HG03064 (cell line): ENCODE data around the gene MROH8.
"Not testable (repeated sequence)": the region's sequence is repeated elsewhere in the genome, so short reads cannot be mapped to it uniquely, and the experiment has no call there.

Source experiments
- ATAC-seq: cut with Tn5 transposase; IDR thresholded peaks from one replicate; pipeline ENCODE4 v1.9.1; 2021; ENCODE audit warnings: low read depth; ENCODE audit not compliant: unreplicated experiment

Gene MROH8

DNA sequence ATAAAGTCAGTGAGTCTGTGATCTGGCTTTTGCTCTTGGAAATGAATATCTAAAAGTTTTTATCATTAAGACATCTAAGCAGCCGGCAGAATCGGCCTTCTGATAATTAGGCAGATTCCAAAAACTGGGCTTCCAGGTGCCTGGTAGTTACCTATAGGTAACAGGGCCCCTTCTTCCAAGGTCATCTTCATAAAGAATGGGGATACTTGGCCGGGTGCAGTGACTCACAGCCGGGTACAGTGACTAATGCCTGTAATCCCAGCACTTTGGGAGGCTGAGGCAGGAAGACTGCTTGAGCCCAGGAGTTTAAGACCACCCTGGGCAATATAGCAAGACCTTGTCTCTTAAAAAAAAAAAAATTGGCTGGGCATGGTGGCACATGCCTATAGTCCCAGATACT, 70.7 kb downstream of the MROH8 start:
- ATAC-seq, result no peak

DNA sequence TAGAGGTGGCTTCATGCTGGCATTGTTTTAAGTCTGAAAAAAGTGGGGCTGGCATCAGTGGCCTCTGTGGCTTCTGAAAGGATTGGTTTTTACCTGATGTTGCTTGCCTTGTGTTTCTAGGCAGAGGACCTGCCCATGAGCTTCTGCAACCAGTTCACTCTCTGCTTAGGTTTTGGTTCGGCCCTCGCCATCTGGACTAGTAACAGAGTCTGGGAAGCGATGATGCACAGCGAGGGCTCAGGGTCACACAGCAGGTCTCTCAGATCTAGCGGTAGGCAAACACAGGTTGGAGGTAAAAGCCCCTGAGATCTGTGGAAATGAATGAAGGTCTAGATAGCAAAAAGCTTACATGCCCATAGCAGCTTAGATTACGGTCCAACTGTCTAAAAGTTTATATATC, 76.8 kb downstream of the MROH8 start:
- no peak for ATAC-seq

DNA sequence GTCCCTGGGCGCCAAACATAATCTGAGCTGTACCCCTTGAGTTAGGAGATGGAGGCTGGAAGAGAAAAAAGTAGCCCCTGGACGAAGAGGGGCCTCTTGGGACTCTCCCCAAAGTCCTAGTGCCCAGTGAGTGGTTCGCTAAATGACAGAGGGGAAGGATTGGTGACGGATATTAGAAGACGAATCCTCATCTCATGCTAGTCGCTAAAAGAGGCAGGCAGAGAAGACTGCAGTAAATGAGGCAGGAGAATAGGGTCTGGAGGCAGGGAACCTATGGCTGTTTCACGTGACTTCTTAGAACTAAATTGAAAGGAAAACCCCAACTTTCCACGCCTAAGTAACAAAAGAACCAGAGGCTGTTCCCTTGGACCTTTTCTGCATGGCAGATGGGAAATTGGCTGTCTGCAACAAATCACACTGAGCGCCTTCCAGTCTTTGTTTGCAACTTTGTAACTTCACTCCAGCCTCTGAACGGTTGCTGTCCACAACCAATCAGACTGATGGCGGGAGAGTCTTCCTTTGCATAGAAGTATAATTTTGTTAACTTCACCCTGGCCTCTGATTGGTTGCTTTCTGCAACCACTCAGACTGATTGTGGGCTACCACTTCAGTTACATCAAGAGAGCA, 82.8 kb downstream of the MROH8 start:
- no peak for ATAC-seq

DNA sequence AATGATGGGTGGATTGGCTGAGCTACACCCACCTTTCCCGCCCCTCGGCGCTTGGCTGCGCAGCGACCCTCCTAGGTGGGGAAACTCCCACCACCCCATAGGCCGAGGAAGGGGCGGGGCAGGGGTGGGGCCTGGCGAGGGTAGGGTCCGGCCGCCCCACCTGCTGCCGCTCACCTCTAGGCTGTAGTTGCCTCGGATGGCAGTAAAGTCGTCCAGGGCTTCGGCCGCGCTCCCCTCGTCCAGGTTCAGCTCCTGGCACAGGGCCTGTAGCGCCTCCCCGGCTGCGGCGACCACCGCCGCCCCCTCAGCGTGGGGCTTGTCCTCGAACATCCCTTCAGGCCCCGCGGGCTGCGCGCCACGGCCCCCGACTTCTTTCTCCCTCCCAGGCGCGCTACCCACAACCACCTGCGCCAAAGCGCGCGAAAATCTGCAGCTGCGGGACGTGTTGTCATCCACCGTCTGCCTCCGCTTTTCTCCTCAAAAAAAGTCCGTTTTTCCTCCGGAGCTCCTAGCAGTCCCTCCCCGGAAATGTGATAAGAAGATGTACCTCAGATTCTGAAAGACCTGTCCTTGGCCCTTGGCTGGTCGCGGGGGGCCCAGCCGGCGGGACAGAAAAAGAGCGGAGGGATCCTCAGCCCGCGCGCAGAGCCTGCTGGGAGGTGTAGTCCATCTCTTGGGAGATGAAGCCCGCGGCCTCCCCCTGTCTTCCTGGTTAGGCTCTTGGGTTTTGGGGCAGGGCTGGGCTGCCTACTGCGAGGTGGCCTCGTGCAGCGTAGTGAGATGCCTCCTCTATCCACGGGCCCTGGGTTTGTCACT, 83.5 kb downstream of the MROH8 start, which contains the start of gene RBL1:
Gene RBL1 (minus strand): TSS at position 399 of the 816 bp plus-strand sequence. CDS start 69 bp downstream, at position 330.
- ATAC-seq, result peak; percentile 54

DNA sequence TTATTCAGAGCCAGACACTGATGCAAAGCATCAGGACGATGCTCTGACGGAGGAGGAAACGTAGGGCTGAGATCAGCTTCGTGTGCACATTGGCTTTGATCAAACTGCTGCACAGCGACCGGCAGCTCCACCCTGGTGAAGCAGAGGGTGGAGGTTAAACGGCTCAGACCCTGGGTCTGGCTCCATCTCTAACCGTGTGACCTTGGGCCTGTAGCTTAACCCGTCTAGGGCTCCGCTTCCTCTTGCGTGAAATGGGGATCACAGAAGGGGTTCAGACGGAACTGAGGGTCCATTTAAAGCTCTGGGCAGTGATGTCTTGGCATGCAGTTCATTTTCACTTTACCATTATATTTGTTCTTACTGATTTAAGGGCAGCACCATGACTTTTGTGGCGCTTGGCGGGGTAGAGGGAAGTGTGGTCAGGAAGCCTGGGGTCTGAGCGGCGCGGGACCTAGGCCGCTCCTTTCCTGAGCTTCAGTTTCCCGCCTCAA, 84.2 kb downstream of the MROH8 start:
- ATAC-seq, result peak; percentile 21

DNA sequence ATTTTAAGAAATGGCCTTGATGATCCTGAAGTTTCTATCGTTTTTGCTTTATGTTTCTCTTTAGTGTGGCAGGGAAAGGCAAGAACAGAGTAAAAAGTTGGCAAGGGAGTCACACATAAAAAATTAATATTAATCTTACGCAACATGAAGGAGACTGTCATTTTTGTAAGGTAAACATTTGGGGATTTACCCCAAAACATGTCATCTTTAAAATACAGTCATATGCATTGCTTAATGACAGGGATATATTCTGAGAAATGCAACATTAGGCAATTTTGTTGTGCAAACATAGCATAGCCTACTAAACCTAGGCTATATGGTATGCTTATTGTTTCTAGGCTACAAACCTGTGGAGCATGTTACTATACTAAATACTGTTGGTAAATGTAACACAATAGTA, 88.9 kb downstream of the MROH8 start:
- no peak for ATAC-seq

DNA sequence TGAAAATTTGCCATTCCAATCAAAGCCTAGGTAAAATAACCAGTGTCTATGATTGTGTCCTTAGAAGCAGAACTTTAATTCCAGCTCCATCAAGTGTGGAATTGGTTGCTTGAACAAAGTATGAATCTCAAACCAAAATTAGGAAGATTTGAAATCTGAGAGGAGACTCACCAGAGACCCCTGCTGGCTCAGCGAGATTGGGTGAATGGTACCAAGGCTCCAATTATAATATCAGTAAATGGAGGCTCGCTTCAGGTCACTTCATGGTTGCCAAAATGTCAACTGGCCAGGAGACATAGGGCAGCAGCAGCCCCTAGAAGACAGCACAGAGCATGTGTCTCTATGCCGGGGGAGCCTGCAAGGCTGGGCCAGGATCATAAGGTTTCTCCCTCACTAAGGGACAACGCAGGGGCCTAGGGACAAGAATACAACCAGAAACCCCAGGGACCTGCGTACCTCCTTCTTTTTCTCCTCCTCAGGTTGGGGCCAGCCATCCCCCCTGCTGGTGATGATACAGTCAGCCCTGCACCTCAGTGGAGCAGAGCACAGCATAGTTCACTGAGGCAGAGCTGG, 97.5 kb downstream of the MROH8 start:
- no peak for ATAC-seq

DNA sequence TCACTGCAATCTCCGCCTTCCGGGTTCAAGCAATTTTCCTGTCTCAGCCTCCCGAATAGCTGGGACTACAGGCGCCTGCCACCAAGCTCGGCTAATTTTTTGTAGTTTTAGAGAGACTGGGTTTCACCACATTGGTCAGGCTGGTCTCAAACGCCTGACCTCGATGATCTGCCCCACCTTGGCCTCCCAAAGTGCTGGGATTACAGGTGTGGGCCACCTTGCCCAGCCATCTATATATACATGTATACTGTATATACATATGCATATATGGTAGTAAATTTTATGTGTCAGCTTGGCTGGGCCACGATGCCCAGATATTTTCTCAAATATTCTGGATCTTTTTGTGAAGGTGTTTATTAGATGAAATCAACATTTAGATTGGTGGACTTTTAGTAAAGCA, 102.3 kb downstream of the MROH8 start:
- ATAC-seq, result no peak

DNA sequence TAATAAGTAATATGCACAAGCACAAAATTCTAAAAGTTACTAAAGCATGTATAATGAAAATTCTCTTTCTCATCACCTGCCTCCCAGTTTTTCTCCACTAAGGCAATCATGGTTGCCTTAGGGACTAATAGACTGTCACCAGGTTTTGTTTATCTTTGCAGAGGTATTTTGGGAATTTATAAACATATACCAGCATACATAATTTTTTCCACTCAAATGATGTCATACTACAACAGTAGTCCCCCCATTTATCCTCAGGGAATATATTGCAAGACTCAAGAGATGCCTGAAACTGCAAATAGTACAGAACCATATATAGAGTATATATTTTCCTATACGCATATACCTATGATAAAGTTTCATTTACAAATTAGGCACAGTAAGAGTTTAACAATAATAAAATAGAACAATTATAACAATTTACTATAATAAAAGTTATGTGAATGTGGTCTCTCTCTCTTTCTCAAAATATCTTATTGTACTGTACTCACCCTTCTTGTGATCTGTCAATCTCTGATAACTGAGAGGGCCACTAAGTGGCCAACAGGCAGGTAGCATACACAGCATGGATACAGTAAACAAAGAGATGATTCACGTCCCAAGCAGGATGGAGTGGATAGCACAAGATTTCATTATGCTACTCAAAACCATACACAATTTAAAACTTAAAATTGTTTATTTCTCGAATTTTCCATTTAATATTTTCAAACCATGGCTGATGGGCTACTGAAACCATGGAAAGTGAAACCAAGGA, 103.2 kb downstream of the MROH8 start:
- no peak for ATAC-seq

DNA sequence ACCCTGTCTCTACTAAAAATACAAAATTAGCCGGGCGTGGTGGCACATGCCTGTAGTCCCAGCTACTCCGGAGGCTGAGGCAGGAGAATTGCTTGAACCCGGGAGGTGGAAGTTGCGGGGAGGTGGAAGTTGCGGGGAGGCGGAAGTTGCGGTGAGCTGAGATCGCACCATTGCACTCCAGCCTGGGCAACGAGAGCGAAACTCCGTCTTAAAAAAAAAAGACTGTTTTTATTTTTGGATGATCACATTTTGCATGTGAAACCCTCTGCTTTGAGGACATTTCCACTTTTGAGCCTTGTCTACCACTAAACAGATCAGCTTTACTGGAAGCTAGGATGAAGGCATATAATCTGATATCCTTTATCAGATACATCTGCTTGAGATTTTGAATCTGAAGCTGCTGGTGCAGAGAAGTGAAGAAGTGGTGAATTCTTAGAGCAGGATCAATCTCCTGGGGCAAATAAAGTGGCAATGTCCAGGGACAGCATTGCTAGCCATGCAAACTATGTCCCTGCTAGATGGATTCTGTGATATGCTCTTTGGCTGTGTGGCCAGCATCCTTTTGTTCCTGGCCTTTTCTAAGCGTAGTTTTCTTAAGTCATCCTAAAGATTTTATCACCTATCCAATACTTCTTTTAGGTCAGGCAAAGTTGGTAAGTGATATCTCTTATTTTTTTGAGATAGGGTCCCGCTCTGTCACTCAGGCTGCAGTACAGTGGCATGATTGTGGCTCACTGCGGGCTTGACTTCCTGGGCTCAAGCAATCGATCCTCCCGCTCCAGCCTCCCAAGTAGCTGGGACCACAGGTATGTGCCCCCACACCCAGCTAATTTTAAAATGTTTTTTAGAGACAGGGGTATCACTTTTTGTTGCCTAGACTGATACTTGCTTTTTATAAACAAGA, 106.8 kb downstream of the MROH8 start:
- ATAC-seq, result no peak

DNA sequence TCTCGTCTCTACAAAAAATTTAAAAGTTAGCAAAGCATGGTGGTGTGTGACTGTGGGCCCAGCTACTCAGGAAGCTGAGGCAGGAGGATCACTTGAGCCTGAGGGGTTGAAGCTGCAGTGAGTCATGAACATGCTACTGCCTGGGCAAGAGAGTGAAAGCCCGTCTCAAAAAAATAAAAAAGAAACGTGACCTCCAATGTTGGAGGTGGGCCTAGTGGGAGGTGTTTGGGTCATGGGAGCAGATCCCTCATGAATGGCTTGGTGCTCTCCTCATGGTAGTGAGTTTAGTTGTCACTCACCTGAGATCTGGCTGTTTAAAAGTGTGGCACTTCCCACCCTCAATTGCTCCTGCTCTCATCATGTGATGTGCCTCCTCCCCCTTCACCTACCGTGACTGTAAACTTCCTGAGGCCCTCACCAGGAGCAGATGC, 107.9 kb downstream of the MROH8 start:
- no peak for ATAC-seq

DNA sequence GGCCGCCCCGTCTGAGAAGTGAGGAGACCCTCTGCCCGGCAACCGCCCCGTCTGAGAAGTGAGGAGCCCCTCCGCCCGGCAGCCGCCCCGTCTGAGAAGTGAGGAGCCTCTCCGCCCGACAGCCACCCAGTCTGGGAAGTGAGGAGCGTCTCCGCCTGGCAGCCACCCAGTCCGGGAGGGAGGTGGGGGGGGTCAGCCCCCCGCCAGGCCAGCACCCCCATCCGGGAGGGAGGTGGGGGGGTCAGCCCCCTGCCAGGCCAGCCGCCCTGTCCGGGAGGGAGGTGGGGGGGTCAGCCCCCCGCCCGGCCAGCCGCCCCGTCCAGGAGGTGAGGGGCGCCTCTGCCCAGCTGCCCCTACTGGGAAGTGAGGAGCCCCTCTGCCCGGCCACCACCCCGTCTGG, 109.8 kb downstream of the MROH8 start:
- not testable (repeated sequence) for ATAC-seq

DNA sequence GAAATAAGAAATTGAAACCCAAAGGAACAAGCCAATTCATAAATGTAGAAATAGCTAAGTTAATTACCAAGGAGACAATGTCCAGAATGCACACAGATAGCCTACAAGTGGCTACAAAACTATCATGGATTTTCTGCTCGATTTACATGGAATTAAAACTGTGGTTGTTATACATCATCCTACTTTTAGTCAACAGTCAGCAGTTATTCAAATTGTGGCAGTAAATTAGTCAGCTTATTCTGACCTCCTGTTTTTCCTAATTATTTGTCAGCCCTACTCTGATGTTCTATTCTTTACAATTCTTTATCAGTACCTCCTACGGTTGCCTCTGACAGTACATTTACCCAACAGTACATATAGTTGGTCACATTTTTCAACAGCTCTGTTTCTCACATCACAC, 113.2 kb downstream of the MROH8 start:
- no peak for ATAC-seq

DNA sequence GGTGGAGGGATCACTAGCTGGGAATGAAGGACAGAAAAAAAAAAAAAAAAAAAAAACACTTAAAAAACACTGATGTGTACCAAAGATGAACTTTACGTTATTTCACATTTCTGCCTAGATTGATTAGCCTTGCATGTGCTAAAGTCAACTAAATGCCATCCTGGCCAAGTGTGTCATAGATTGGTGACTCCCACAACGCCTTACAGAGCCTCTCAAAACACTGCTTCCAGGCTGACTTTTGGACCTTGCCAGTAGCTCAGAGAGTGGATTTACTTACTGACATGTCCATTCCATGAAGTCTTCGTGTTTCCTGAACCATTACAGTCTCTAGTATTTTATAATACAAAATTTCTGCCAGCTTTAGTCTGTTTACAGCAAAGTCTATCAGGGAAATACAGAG, 124.1 kb downstream of the MROH8 start:
- no peak for ATAC-seq

DNA sequence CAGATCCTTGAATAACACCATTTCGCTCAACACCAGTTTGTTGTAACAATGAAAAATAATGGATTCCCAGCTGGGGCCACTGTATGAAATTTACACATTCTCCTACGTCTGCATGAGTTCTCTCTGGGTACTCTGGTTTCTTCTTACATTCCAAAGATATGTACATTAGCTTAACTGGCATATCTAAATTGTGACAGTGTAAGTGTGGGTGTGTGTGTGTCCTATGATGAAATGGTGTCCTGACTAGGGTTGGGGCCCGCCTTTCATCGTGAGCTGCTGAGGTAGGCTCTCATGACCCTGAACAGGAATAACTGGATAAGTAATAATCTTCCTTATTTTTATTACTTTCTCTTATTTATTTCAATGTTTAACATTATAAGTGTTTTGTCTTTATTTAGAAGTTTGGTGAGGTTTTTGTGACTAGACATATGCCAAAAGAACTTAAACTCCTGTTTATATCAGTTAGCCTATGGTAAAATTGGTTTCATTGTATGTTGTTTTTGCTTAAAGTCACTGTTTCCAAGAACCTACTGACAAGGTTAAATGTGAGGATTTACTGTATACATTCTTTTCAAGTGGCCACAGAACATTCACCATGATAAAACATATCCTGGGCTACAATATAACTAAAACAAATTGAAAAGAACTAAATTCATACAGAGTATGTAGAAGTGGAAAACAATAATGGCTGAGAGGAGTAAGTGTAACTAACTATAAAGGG, 126.0 kb downstream of the MROH8 start:
- no peak for ATAC-seq
